GM12892 (cell line): Measurements from ENCODE around the gene TBL1XR1.

Source experiments
- POLR2A ChIP-seq: IDR thresholded peaks from 2 replicates; pipeline ENCODE4 v1.6.1; 2011; ENCODE audit warnings: low read depth, low read length, control low read depth
- POLR2AphosphoS5 ChIP-seq: IDR thresholded peaks from 2 replicates; pipeline ENCODE4 v1.6.1; 2011; ENCODE audit warnings: low read depth, low read length, control low read depth
- TAF1 ChIP-seq: IDR thresholded peaks from 2 replicates; pipeline ENCODE4 v1.6.1; 2011; ENCODE audit warnings: low read depth, mild to moderate bottlenecking, control low read depth, low read length, borderline replicate concordance

DNA sequence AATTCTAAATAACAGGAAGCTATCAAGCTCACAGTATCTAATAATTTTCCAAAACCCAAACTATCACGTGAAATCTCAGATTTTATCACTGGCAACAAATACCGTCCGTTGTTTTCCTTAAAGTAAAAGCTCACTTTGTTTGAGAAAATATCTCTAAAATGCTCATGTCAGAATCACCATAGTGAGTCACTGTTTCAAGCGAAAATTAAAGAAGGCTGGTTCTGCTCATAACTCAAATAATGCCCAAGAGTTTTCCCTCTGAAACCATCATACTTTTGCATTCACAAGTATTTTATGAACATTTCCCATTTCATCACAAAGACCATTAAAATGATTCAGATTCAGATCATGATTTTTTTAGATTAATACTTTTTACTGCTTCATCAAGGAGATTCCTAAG lies 50.6 kb downstream of the TBL1XR1 start:
- TF ChIP-seq POLR2AphosphoS5 (no peak), POLR2A (no peak), TAF1 (no peak)
